Neural cell (in vitro differentiated cells): ENCODE data around the gene GEMIN5. TPM values are rescaled to one million over a fixed set of nuclear protein-coding genes. Genes with fewer than 3 reads are reported as not detected.
"Not testable (repeated sequence)": the region's sequence is repeated elsewhere in the genome, so short reads cannot be mapped to it uniquely, and the experiment has no call there.

Experiments
- H2AFZ ChIP-seq: fragments of 200-600, 300-800 bp; sonication (generic), shearing (Covaris generic); 2 replicates; pipeline ENCODE4 v1.6.0; 2014; ENCODE audit warnings: low read depth, mild to moderate bottlenecking, antibody characterized with exemption, low read length, moderate library complexity
- H3F3A ChIP-seq: fragments of 200-600 bp; shearing (Covaris generic); 2 replicates; pipeline ENCODE4 v1.6.1; 2016; ENCODE audit warnings: mild to moderate bottlenecking, moderate library complexity, mixed read lengths, antibody characterized with exemption, low read length; ENCODE audit not compliant: insufficient read depth, poor library complexity, severe bottlenecking
- H3K27ac ChIP-seq: fragments of 200-600, 300-800 bp; sonication (generic), shearing (Covaris generic); 2 replicates; pipeline ENCODE4 v1.5.1; 2014; ENCODE audit warnings: mild to moderate bottlenecking, low read length, moderate library complexity
- H3K27me3 ChIP-seq: fragments of 300-800, 200-600 bp; sonication (generic), shearing (Covaris generic); 2 replicates; pipeline ENCODE4 v1.6.0; 2014; ENCODE audit warnings: mild to moderate bottlenecking, low read depth, low read length, moderate library complexity; ENCODE audit not compliant: insufficient read depth
- H3K36me3 ChIP-seq: fragments of 300-800, 200-600 bp; sonication (generic), shearing (Covaris generic); 2 replicates; pipeline ENCODE4 v1.5.1; 2014; ENCODE audit warnings: mild to moderate bottlenecking, antibody characterized with exemption, low read length, moderate library complexity; ENCODE audit not compliant: insufficient read depth
- H3K4me2 ChIP-seq: fragments of 300-800, 200-600 bp; sonication (generic), shearing (Covaris generic); 2 replicates; pipeline ENCODE4 v1.6.0; 2014; ENCODE audit warnings: mild to moderate bottlenecking, low read length
- H3K4me3 ChIP-seq: fragments of 300-800, 200-600 bp; sonication (generic), shearing (Covaris generic); 2 replicates; pipeline ENCODE4 v1.5.1; 2014; ENCODE audit warnings: mild to moderate bottlenecking, low read length, moderate library complexity
- H3K79me2 ChIP-seq: fragments of 200-600 bp; shearing (Covaris generic); replicated peaks from 2 replicates; pipeline ENCODE4 v1.6.0; 2014; ENCODE audit warnings: mild to moderate bottlenecking, low read length, moderate library complexity; ENCODE audit not compliant: insufficient read depth
- H3K9ac ChIP-seq: fragments of 300-800, 200-600 bp; sonication (generic), shearing (Covaris generic); 2 replicates; pipeline ENCODE4 v1.6.1; 2016; ENCODE audit warnings: mild to moderate bottlenecking, low read length, mixed read lengths
- H3K9me2 ChIP-seq: fragments of 200-600 bp; shearing (Covaris generic); 2 replicates; pipeline ENCODE4 v1.6.1; 2016; ENCODE audit warnings: mild to moderate bottlenecking, low read length, mixed read lengths; ENCODE audit not compliant: insufficient read depth
- H3K9me3 ChIP-seq: fragments of 200-600, 300-800 bp; sonication (generic), shearing (Covaris generic); 2 replicates; pipeline ENCODE4 v1.6.1; 2016; ENCODE audit warnings: mild to moderate bottlenecking, mixed run types, low read length, moderate library complexity, mixed read lengths
- H4K20me1 ChIP-seq: fragments of 200-600 bp; shearing (Covaris generic); 2 replicates; pipeline ENCODE4 v1.6.1; 2016; ENCODE audit warnings: mild to moderate bottlenecking, mixed run types; ENCODE audit not compliant: insufficient read depth
- EP300 ChIP-seq: fragments of 450-650 bp; conservative IDR thresholded peaks from 2 replicates; pipeline ENCODE4 v1.6.1; 2014; ENCODE audit warnings: antibody characterized with exemption, mild to moderate bottlenecking, moderate library complexity; ENCODE audit not compliant: poor library complexity, severe bottlenecking
- EZH2 ChIP-seq: fragments of 200-600, 300-800 bp; shearing (Covaris generic), sonication (generic); IDR thresholded peaks from 2 replicates; pipeline ENCODE4 v1.6.1; 2014; ENCODE audit warnings: antibody characterized with exemption, low read length, borderline replicate concordance, mild to moderate bottlenecking; ENCODE audit not compliant: insufficient read depth, poor library complexity, severe bottlenecking
- MXI1 ChIP-seq: fragments of 450-650 bp; conservative IDR thresholded peaks from 2 replicates; pipeline ENCODE4 v1.6.1; 2014; ENCODE audit warnings: antibody characterized with exemption, mild to moderate bottlenecking; ENCODE audit not compliant: poor library complexity, severe bottlenecking
- POLR2AphosphoS5 ChIP-seq: IDR thresholded peaks from 2 replicates; pipeline ENCODE4 v1.6.1; 2012
- RAD21 ChIP-seq: fragments of 450-650 bp; conservative IDR thresholded peaks from 2 replicates; pipeline ENCODE4 v1.6.1; 2014; ENCODE audit warnings: antibody characterized with exemption, mild to moderate bottlenecking, moderate library complexity
- SMC3 ChIP-seq: fragments of 450-650 bp; conservative IDR thresholded peaks from 2 replicates; pipeline ENCODE4 v1.6.1; 2014; ENCODE audit warnings: antibody characterized with exemption, mild to moderate bottlenecking, moderate library complexity; ENCODE audit not compliant: poor library complexity
- TAF1 ChIP-seq: IDR thresholded peaks from 2 replicates; pipeline ENCODE4 v1.6.1; 2012; ENCODE audit warnings: low read depth
- polyA plus RNA-seq: library from polyadenylated mRNA; depleted of rRNA; stranded (reverse); fragments of >200 nt; gene quantifications from 2 replicates; pipeline ENCODE4 v1.2.3, GENCODE V29; 2014
- TF ChIP-seq, protein P1 (sequence below): IDR thresholded peaks from 2 replicates; pipeline ENCODE4 v1.6.1; 2012; ENCODE audit warnings: borderline replicate concordance
- TF ChIP-seq, protein P2 (sequence below): fragments of 450-650 bp; IDR thresholded peaks from 2 replicates; pipeline ENCODE4 v1.5.1; 2014; ENCODE audit warnings: antibody characterized with exemption, mild to moderate bottlenecking, moderate library complexity; ENCODE audit not compliant: poor library complexity, severe bottlenecking

The GEMIN5 gene
- polyA plus RNA-seq, 1 donor from 2014 or later: 13.0 TPM

DNA sequence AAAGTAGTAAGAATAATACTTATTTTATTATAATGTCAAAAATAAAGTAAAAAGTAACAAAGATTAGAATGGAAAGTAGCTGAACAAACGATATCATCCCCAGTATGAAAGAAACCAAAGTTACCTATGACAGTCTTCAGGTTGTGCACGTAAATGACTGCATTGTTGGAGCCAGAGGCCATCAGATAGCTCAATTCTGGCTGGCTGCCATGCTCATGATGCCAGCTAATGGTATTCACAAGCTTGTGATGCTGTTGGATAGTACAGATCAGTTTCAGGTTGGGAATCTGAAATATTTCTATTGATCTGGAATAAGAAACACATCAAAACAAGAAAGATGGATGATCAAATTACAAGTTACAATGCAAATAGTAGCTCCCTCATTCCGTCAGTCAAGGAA lies 21.1 kb downstream of the GEMIN5 start:
- TF ChIP-seq, protein P1, sequence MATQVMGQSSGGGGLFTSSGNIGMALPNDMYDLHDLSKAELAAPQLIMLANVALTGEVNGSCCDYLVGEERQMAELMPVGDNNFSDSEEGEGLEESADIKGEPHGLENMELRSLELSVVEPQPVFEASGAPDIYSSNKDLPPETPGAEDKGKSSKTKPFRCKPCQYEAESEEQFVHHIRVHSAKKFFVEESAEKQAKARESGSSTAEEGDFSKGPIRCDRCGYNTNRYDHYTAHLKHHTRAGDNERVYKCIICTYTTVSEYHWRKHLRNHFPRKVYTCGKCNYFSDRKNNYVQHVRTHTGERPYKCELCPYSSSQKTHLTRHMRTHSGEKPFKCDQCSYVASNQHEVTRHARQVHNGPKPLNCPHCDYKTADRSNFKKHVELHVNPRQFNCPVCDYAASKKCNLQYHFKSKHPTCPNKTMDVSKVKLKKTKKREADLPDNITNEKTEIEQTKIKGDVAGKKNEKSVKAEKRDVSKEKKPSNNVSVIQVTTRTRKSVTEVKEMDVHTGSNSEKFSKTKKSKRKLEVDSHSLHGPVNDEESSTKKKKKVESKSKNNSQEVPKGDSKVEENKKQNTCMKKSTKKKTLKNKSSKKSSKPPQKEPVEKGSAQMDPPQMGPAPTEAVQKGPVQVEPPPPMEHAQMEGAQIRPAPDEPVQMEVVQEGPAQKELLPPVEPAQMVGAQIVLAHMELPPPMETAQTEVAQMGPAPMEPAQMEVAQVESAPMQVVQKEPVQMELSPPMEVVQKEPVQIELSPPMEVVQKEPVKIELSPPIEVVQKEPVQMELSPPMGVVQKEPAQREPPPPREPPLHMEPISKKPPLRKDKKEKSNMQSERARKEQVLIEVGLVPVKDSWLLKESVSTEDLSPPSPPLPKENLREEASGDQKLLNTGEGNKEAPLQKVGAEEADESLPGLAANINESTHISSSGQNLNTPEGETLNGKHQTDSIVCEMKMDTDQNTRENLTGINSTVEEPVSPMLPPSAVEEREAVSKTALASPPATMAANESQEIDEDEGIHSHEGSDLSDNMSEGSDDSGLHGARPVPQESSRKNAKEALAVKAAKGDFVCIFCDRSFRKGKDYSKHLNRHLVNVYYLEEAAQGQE: no peak
- TF ChIP-seq SMC3: no peak
- no peak for TF ChIP-seq TAF1
- TF ChIP-seq MXI1: no peak
- Histone ChIP-seq H3F3A (no peaks in the 10 kb centered on the region), H3K36me3 (peaks cover 24% of the 10 kb centered on the region), H2AFZ (no peak overlapping the region), H3K9me3 (no peaks in the 10 kb centered on the region), H4K20me1 (no peaks in the 10 kb centered on the region), H3K27ac (no peak overlapping the region), H3K4me2 (no peak overlapping the region), H3K4me3 (no peak overlapping the region), H3K27me3 (no peaks in the 10 kb centered on the region), H3K79me2 (no peaks in the 10 kb centered on the region), H3K9ac (no peak overlapping the region), H3K9me2 (no peaks in the 10 kb centered on the region)

GRCh38 chr5:154905601-154906000 lies 32.4 kb downstream of the GEMIN5 start:
- H4K20me1 ChIP-seq, H3K27me3 ChIP-seq, H3K4me3 ChIP-seq, H3K36me3 ChIP-seq, H3K9ac ChIP-seq, H3K27ac ChIP-seq, H3K9me3 ChIP-seq, H3F3A ChIP-seq, H3K79me2 ChIP-seq, H3K9me2 ChIP-seq, H3K4me2 ChIP-seq, H2AFZ ChIP-seq: not testable (repeated sequence)

GRCh38 chr5:154901913-154902312 lies 36.1 kb downstream of the GEMIN5 start:
- TF ChIP-seq RAD21 (no peak), TAF1 (no peak), MXI1 (no peak), POLR2AphosphoS5 (no peak), EP300 (no peak), SMC3 (no peak), EZH2 (no peak)
- TF ChIP-seq, protein P2, sequence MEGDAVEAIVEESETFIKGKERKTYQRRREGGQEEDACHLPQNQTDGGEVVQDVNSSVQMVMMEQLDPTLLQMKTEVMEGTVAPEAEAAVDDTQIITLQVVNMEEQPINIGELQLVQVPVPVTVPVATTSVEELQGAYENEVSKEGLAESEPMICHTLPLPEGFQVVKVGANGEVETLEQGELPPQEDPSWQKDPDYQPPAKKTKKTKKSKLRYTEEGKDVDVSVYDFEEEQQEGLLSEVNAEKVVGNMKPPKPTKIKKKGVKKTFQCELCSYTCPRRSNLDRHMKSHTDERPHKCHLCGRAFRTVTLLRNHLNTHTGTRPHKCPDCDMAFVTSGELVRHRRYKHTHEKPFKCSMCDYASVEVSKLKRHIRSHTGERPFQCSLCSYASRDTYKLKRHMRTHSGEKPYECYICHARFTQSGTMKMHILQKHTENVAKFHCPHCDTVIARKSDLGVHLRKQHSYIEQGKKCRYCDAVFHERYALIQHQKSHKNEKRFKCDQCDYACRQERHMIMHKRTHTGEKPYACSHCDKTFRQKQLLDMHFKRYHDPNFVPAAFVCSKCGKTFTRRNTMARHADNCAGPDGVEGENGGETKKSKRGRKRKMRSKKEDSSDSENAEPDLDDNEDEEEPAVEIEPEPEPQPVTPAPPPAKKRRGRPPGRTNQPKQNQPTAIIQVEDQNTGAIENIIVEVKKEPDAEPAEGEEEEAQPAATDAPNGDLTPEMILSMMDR: no peak
- TF ChIP-seq, protein P1: no peak
- H3K9ac ChIP-seq: no peak overlapping the region
- H3K4me2 ChIP-seq: no peak overlapping the region
- no peaks in the 10 kb centered on the region for H3F3A ChIP-seq
- H3K27ac ChIP-seq: no peak overlapping the region
- H3K27me3 ChIP-seq: no peaks in the 10 kb centered on the region
- H3K9me3 ChIP-seq: no peaks in the 10 kb centered on the region
- no peaks in the 10 kb centered on the region for H4K20me1 ChIP-seq
- H2AFZ ChIP-seq: no peak overlapping the region
- no peaks in the 10 kb centered on the region for H3K9me2 ChIP-seq
- H3K36me3 ChIP-seq: peaks cover 5% of the 10 kb centered on the region
- H3K4me3 ChIP-seq: no peak overlapping the region
- H3K79me2 ChIP-seq: no peaks in the 10 kb centered on the region
